ENCODE data around the gene DYNLL2.

DNA sequence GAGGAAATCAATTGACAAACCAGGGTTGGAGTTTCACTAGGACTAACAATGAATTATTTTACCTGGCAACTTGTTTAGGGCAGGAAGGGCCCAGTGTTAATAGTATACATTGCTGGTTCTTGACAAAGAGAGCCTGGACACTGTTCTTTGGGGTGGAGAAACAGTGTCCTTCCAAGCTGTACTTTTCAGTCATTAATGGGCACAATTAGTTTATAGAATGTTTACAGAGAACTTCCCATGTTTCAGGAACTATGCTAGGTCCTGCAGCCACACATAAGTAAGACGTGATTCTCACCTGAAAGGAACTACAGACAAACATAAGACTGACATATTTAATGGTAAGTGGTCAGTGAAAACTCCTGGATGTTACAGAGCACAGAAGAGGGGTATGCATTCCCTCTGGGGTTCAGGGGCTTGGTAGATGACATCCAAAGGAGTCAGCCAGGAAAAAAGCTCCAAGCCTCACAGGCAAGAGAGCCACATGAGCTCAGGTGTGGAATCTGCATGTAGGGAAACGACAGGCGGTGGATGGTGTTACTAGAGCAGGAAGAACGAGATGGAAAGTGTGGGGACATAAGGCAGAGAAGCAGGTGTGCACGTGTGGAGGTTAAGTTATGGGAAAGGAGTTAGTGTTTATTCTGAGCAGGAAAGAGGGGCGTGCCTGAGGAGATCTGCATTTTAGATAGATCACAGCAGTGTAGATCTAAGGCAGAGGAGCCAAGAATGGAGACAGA, 3.8 kb upstream of the DYNLL2 start:
- TF ChIP-seq, protein P1, sequence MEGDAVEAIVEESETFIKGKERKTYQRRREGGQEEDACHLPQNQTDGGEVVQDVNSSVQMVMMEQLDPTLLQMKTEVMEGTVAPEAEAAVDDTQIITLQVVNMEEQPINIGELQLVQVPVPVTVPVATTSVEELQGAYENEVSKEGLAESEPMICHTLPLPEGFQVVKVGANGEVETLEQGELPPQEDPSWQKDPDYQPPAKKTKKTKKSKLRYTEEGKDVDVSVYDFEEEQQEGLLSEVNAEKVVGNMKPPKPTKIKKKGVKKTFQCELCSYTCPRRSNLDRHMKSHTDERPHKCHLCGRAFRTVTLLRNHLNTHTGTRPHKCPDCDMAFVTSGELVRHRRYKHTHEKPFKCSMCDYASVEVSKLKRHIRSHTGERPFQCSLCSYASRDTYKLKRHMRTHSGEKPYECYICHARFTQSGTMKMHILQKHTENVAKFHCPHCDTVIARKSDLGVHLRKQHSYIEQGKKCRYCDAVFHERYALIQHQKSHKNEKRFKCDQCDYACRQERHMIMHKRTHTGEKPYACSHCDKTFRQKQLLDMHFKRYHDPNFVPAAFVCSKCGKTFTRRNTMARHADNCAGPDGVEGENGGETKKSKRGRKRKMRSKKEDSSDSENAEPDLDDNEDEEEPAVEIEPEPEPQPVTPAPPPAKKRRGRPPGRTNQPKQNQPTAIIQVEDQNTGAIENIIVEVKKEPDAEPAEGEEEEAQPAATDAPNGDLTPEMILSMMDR (IDR thresholded peaks at IDR 0.05): no peak
- TF ChIP-seq, protein P2, sequence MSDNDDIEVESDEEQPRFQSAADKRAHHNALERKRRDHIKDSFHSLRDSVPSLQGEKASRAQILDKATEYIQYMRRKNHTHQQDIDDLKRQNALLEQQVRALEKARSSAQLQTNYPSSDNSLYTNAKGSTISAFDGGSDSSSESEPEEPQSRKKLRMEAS (IDR thresholded peaks at IDR 0.05; ENCODE audit: low read depth): no peak
- TF ChIP-seq RAD21 (IDR thresholded peaks at IDR 0.05; ENCODE audit: low read length) (no peak), TCF12 (IDR thresholded peaks at IDR 0.05) (no peak), TAF1 (IDR thresholded peaks at IDR 0.05; ENCODE audit: borderline replicate concordance, low read depth, low read length) (no peak), NFIC (IDR thresholded peaks at IDR 0.05; ENCODE audit: borderline replicate concordance) (no peak)

Data from SK-N-SH (cell line).